H1 (cell line): ENCODE data around the gene SH3RF3. TPM values are rescaled to one million over a fixed set of nuclear protein-coding genes. Genes with fewer than 3 reads are reported as not detected.

Experiments used
- GTF2F1 ChIP-seq: IDR thresholded peaks from 2 replicates; pipeline ENCODE4 v1.6.1; 2012; ENCODE audit warnings: low read depth, low read length, improper control_type of control experiment, borderline replicate concordance
- HDAC2 ChIP-seq, 2 experiments: fragments of 300-600 bp in 1 of 2; sonication (generic) in 1 of 2; IDR thresholded peaks; 2 replicates each; pipeline ENCODE4 v1.6.1; 2011 to 2012; ENCODE audit warnings: low read depth in 2 of 2, low read length in 2 of 2, mild to moderate bottlenecking in 2 of 2, moderate library complexity in 2 of 2, borderline replicate concordance in 1 of 2, inconsistent platforms in 1 of 2
- polyA plus RNA-seq, 7 experiments: library from polyadenylated mRNA; depleted of rRNA in 3 of 7; stranded (reverse) in 5 of 7; unstranded in 2 of 7; fragments of >200 nt in 5 of 7; fragments of 200-250 nt in 2 of 7; gene quantifications; 1 replicate in 5 of 7; 2 replicates in 1 of 7; 4 replicates in 1 of 7; pipeline versions ENCODE4 v1.2.1 to v1.2.3, GENCODE V29; 2011 to 2013; ENCODE audit warnings: missing spikeins in 2 of 7, mixed read lengths in 2 of 7
- total RNA-seq: library from RNA; stranded (reverse); fragmentation: NEBNext Ultra II Directional; extraction: Animal tissue kit (Norgen Biotek cat#: 25700); gene quantifications from 2 replicates; pipeline ENCODE4 v1.2.1, GENCODE V29; 2021
- TF ChIP-seq, protein P1 (sequence below), 3 experiments: IDR thresholded peaks; 1 replicate in 2 of 3; 2 replicates in 1 of 3; pipeline versions ENCODE4 v1.5.1 to v1.6.1; 2011; ENCODE audit warnings: low read length in 3 of 3, mild to moderate bottlenecking in 3 of 3, inconsistent platforms in 2 of 3, low read depth in 1 of 3, moderate library complexity in 1 of 3; ENCODE audit not compliant: insufficient read depth in 1 of 3; ENCODE audit errors: control extremely low read depth in 1 of 3

SH3RF3 gene
- total and polyA plus RNA-seq, 2 of the 8 experiments (the other 6 are each of a cell fraction or from before 2014, with no cell fraction given): 0.11 to 0.65 TPM

DNA sequence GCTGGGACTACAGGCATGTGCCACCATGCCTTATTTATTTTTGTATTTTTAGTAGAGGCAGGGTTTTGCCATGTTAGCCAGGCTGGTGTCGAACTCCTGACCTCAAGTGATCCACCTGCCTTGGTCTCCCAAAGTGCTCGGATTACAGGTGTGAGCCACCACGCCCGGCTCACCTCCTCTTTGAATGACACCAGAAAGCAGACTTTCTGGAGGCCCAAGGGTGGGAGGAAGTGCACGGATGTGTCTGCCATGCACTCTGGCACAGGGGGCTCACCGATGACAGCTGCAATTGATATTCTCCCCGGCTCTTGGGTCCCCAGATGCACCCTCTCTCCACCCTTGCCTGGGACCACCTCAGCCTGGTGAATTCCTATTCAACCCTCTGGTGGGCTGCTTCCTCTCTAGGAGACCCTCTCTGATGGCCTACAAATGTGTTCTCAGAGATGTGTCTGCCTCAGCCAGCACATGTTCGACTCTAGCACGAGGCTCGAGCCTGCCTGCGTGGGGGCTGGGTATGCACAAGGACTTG is 397.5 kb downstream of the SH3RF3 start (continued):
- TF ChIP-seq, protein P1, sequence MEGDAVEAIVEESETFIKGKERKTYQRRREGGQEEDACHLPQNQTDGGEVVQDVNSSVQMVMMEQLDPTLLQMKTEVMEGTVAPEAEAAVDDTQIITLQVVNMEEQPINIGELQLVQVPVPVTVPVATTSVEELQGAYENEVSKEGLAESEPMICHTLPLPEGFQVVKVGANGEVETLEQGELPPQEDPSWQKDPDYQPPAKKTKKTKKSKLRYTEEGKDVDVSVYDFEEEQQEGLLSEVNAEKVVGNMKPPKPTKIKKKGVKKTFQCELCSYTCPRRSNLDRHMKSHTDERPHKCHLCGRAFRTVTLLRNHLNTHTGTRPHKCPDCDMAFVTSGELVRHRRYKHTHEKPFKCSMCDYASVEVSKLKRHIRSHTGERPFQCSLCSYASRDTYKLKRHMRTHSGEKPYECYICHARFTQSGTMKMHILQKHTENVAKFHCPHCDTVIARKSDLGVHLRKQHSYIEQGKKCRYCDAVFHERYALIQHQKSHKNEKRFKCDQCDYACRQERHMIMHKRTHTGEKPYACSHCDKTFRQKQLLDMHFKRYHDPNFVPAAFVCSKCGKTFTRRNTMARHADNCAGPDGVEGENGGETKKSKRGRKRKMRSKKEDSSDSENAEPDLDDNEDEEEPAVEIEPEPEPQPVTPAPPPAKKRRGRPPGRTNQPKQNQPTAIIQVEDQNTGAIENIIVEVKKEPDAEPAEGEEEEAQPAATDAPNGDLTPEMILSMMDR (IDR thresholded peaks at IDR 0.05; ENCODE audit: control extremely low read depth in 1 of 3, insufficient read depth in 1 of 3, low read depth in 1 of 3, low read length in 3 of 3): no peak
- TF ChIP-seq HDAC2 (IDR thresholded peaks at IDR 0.05; ENCODE audit: borderline replicate concordance in 1 of 2, low read depth in 2 of 2, low read length in 2 of 2) (no peak), GTF2F1 (no peak)
